ENCODE results near the gene CWC15.

- no peak for TF ChIP-seq NR2C2 (CRISPR knock-in tag; IDR thresholded peaks at IDR 0.05; ENCODE audit: borderline replicate concordance)
- TF ChIP-seq EP300 (IDR thresholded peaks at IDR 0.05; ENCODE audit: low read depth in 2 of 2, low read length in 2 of 2) = no peak
- no peak for TF ChIP-seq EP300 (CRISPR knock-in tag; IDR thresholded peaks at IDR 0.05; ENCODE audit: borderline replicate concordance)
- no peak for TF ChIP-seq ZNF772 (CRISPR knock-in tag; IDR thresholded peaks at IDR 0.05)
- TF ChIP-seq RCOR2 (CRISPR knock-in tag; IDR thresholded peaks at IDR 0.05) = no peak
- TF ChIP-seq, protein P1, sequence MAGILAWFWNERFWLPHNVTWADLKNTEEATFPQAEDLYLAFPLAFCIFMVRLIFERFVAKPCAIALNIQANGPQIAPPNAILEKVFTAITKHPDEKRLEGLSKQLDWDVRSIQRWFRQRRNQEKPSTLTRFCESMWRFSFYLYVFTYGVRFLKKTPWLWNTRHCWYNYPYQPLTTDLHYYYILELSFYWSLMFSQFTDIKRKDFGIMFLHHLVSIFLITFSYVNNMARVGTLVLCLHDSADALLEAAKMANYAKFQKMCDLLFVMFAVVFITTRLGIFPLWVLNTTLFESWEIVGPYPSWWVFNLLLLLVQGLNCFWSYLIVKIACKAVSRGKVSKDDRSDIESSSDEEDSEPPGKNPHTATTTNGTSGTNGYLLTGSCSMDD (CRISPR knock-in tag; IDR thresholded peaks at IDR 0.05) = no peak
- TF ChIP-seq LCORL (IDR thresholded peaks at IDR 0.05) = no peak
- TF ChIP-seq LCORL (CRISPR knock-in tag; IDR thresholded peaks at IDR 0.05) = no peak
- no peak for TF ChIP-seq POLR2AphosphoS5 (IDR thresholded peaks at IDR 0.05; ENCODE audit: low read depth, low read length)
- no peak for TF ChIP-seq ARID5B (CRISPR knock-in tag; IDR thresholded peaks at IDR 0.05)
- no peak for TF ChIP-seq JUN (CRISPR knock-in tag; IDR thresholded peaks at IDR 0.05)
- TF ChIP-seq SALL2 (CRISPR knock-in tag; IDR thresholded peaks at IDR 0.05) = no peak
- no peak for TF ChIP-seq FOXM1 (CRISPR knock-in tag; IDR thresholded peaks at IDR 0.05)
- TF ChIP-seq HNRNPLL (IDR thresholded peaks at IDR 0.05; ENCODE audit: low read depth, low read length, poor library complexity, severe bottlenecking) = no peak
- no peak for TF ChIP-seq ZNF232 (CRISPR knock-in tag; IDR thresholded peaks at IDR 0.05; ENCODE audit: borderline replicate concordance)
These were observed 39.0 kb downstream of the CWC15 start for GRCh38 chr11:94934362-94934761.
